ENCODE measurements around the gene PACRG.

The PACRG gene

DNA sequence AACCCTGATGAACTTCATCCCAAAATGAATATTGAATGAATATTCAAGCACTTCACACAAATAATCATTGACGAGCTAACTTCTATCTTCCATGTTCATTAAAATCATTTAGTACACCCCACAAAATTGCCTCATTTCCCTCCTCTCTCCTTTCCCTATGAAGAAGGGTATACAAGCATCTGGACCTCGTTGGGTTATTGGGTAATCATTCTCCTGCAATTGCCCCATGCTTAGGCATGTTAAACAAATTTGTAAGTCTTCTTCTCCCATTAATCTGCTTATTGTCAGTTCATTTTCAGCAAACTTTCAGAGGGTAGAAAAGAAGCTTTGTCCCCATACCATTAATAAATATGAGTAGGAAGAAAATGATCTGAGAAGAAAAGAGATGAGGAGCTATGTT is 27.8 kb upstream of the PACRG start:
- Mint-ChIP-seq H3K4me1 (ENCODE audit: low read depth) (no peaks in the 10 kb centered on the region), H3K27me3 (ENCODE audit: low read depth) (no peaks in the 10 kb centered on the region), H3K9me3 (no peaks in the 10 kb centered on the region), H3K4me3 (no peak overlapping the region), H3K36me3 (ENCODE audit: low read depth) (no peaks in the 10 kb centered on the region), H3K27ac (no peak overlapping the region)
- no peak for DNase-seq (ENCODE audit: low spot score)

- H3K27ac Mint-ChIP-seq: no peak overlapping the region
- no peaks in the 10 kb centered on the region for H3K27me3 Mint-ChIP-seq (ENCODE audit: low read depth)
- no peak overlapping the region for H3K4me3 Mint-ChIP-seq
- no peaks in the 10 kb centered on the region for H3K9me3 Mint-ChIP-seq
- no peaks in the 10 kb centered on the region for H3K36me3 Mint-ChIP-seq (ENCODE audit: low read depth)
- no peaks in the 10 kb centered on the region for H3K4me1 Mint-ChIP-seq (ENCODE audit: low read depth)
- no peak for DNase-seq (ENCODE audit: low spot score)
Measured at GRCh38 chr6:162700966-162701365, 26.8 kb upstream of the PACRG start.

GRCh38 chr6:162701551-162701950 is 26.2 kb upstream of the PACRG start:
- Mint-ChIP-seq H3K27me3 (ENCODE audit: low read depth) (no peaks in the 10 kb centered on the region), H3K9me3 (no peaks in the 10 kb centered on the region), H3K4me3 (no peak overlapping the region), H3K4me1 (ENCODE audit: low read depth) (no peaks in the 10 kb centered on the region), H3K36me3 (ENCODE audit: low read depth) (no peaks in the 10 kb centered on the region), H3K27ac (no peak overlapping the region)
- no peak for DNase-seq (ENCODE audit: low spot score)

- Mint-ChIP-seq H3K36me3 (ENCODE audit: low read depth) (no peaks in the 10 kb centered on the region), H3K27me3 (ENCODE audit: low read depth) (no peaks in the 10 kb centered on the region), H3K27ac (no peak overlapping the region), H3K4me3 (no peak overlapping the region), H3K9me3 (no peaks in the 10 kb centered on the region), H3K4me1 (ENCODE audit: low read depth) (no peaks in the 10 kb centered on the region)
- no peak for DNase-seq (ENCODE audit: low spot score)
Measured at GRCh38 chr6:162702446-162702845, 25.3 kb upstream of the PACRG start.

GRCh38 chr6:162704001-162704400 is 23.8 kb upstream of the PACRG start:
- H3K4me1 Mint-ChIP-seq (ENCODE audit: low read depth): no peaks in the 10 kb centered on the region
- H3K27me3 Mint-ChIP-seq (ENCODE audit: low read depth): no peaks in the 10 kb centered on the region
- H3K4me3 Mint-ChIP-seq: no peak overlapping the region
- DNase-seq (ENCODE audit: low spot score): no peak
- H3K9me3 Mint-ChIP-seq: no peaks in the 10 kb centered on the region
- no peaks in the 10 kb centered on the region for H3K36me3 Mint-ChIP-seq (ENCODE audit: low read depth)
- no peak overlapping the region for H3K27ac Mint-ChIP-seq

DNA sequence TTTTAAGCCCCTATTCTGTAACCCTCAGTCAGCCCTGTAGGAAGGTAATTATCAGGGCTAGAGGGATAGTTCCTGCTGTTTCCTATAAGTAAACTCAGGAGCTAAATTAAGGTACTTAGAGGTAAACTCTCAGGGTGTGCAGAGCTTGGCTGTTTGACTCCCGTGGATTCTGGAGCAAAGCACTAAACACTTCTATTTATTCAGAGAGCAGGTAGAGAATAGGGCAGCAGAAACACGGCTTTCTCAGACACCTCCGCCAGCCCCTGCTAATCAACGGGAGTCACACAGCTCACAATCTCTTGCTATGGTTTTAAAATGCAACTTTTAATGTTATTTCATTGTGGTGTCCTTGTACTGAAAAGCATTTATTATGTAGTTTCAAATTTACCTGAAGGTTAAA is 22.0 kb upstream of the PACRG start:
- Mint-ChIP-seq H3K4me1 (ENCODE audit: low read depth) (no peaks in the 10 kb centered on the region), H3K4me3 (no peak overlapping the region), H3K27ac (no peak overlapping the region), H3K36me3 (ENCODE audit: low read depth) (no peaks in the 10 kb centered on the region), H3K9me3 (no peaks in the 10 kb centered on the region), H3K27me3 (ENCODE audit: low read depth) (no peaks in the 10 kb centered on the region)
- DNase-seq (ENCODE audit: low spot score): no peak

- Mint-ChIP-seq H3K27ac (no peak overlapping the region), H3K4me1 (ENCODE audit: low read depth) (no peaks in the 10 kb centered on the region), H3K36me3 (ENCODE audit: low read depth) (no peaks in the 10 kb centered on the region), H3K9me3 (no peaks in the 10 kb centered on the region), H3K27me3 (ENCODE audit: low read depth) (no peaks in the 10 kb centered on the region), H3K4me3 (no peak overlapping the region)
- DNase-seq (ENCODE audit: low spot score): no peak
Measured at GRCh38 chr6:162706232-162706631, 21.5 kb upstream of the PACRG start.

GRCh38 chr6:162708971-162709370 is 18.8 kb upstream of the PACRG start:
- no peaks in the 10 kb centered on the region for H3K27me3 Mint-ChIP-seq (ENCODE audit: low read depth)
- no peaks in the 10 kb centered on the region for H3K9me3 Mint-ChIP-seq
- no peak overlapping the region for H3K4me3 Mint-ChIP-seq
- H3K4me1 Mint-ChIP-seq (ENCODE audit: low read depth): no peaks in the 10 kb centered on the region
- no peak overlapping the region for H3K27ac Mint-ChIP-seq
- H3K36me3 Mint-ChIP-seq (ENCODE audit: low read depth): no peaks in the 10 kb centered on the region
- DNase-seq (ENCODE audit: low spot score): no peak

- no peaks in the 10 kb centered on the region for H3K27me3 Mint-ChIP-seq (ENCODE audit: low read depth)
- H3K9me3 Mint-ChIP-seq: no peaks in the 10 kb centered on the region
- H3K4me3 Mint-ChIP-seq: no peak overlapping the region
- no peak for DNase-seq (ENCODE audit: low spot score)
- no peaks in the 10 kb centered on the region for H3K4me1 Mint-ChIP-seq (ENCODE audit: low read depth)
- no peaks in the 10 kb centered on the region for H3K36me3 Mint-ChIP-seq (ENCODE audit: low read depth)
- H3K27ac Mint-ChIP-seq: no peak overlapping the region
Measured at GRCh38 chr6:162709431-162709830, 18.3 kb upstream of the PACRG start.

DNA sequence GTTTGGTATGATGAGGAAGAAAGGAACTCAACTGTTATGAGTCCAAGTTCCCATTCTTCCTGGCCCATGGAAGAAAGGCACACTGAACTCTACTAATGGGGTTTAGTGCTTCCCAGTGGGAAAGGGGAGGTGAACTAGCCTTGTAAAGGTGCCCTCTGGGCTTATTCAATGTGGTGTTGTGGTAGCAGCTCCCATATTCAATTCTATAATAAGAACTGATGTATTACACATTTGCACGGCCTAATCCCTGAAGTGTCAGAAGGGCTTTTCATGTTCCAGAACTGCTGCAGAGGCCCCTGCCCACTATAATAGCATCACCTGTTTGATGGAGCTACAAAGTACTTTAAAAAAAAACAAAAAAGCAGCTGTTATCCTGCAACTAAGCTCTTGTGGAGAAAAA is 17.4 kb upstream of the PACRG start:
- H3K4me3 Mint-ChIP-seq: no peak overlapping the region
- no peaks in the 10 kb centered on the region for H3K4me1 Mint-ChIP-seq (ENCODE audit: low read depth)
- no peaks in the 10 kb centered on the region for H3K9me3 Mint-ChIP-seq
- H3K36me3 Mint-ChIP-seq (ENCODE audit: low read depth): no peaks in the 10 kb centered on the region
- H3K27ac Mint-ChIP-seq: no peak overlapping the region
- no peaks in the 10 kb centered on the region for H3K27me3 Mint-ChIP-seq (ENCODE audit: low read depth)
- DNase-seq (ENCODE audit: low spot score): no peak

DNA sequence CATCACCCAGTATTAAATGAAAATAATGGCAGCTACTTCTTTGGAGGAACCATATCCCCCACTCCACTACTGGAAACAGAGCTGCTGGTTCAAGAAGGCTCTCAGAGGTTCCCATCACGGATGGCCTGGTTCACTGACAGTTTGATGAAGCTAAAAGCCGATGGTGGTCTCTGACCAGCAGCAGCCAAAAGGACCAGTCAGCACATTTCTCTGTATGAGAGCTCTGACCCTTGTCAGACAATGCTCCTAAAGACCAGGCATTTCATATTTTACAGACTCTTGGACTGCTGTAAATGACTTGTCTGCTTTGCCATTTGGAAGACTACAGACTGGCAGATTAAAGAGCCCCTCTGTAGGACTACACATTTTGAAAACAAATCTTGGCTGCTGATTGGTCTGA is 16.8 kb upstream of the PACRG start:
- Mint-ChIP-seq H3K27ac (no peak overlapping the region), H3K4me3 (no peak overlapping the region), H3K27me3 (ENCODE audit: low read depth) (no peaks in the 10 kb centered on the region), H3K4me1 (ENCODE audit: low read depth) (no peaks in the 10 kb centered on the region), H3K9me3 (no peaks in the 10 kb centered on the region), H3K36me3 (ENCODE audit: low read depth) (no peaks in the 10 kb centered on the region)
- DNase-seq (ENCODE audit: low spot score): no peak

DNA sequence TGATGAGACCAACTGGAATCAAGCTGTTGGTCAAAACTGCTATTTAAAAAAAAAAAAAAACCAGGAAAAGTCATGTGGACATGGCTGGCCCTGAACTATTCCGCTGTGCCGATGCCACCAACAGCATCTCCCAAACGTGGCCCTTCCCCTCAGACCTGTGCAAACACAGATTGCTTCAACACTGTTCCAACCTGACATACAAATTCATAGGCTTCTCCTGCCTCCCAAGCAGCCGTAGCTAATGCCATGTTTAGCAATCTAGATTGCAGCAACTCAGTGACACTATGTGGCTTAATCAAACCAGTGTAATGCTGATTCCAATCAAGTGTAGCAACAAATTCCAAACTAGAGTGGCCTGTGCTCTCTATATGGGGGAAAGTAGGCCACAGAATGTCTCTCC is 16.4 kb upstream of the PACRG start:
- H3K36me3 Mint-ChIP-seq (ENCODE audit: low read depth): no peaks in the 10 kb centered on the region
- no peak overlapping the region for H3K4me3 Mint-ChIP-seq
- DNase-seq (ENCODE audit: low spot score): no peak
- H3K4me1 Mint-ChIP-seq (ENCODE audit: low read depth): no peaks in the 10 kb centered on the region
- no peak overlapping the region for H3K27ac Mint-ChIP-seq
- no peaks in the 10 kb centered on the region for H3K9me3 Mint-ChIP-seq
- no peaks in the 10 kb centered on the region for H3K27me3 Mint-ChIP-seq (ENCODE audit: low read depth)

DNA sequence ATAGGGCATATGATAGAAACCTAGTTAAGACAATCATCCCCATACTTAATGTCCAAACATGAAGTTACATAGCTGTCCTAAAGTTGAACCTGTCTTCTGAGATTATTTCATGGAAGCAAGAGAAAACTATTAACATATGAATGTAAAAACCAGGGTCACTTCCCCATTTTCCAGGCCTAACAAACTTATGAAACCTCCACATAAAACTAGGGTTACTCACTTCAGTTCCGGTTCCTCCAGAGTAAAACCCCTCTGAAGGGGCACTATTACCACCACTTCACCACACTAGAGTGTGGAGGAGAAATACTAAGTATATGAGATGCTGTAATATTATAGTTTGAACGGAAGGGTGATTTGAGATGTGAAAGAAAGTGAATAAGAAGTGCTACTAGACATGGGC is 15.1 kb upstream of the PACRG start:
- Mint-ChIP-seq H3K27me3 (ENCODE audit: low read depth) (no peaks in the 10 kb centered on the region), H3K36me3 (ENCODE audit: low read depth) (no peaks in the 10 kb centered on the region), H3K9me3 (no peaks in the 10 kb centered on the region), H3K27ac (no peak overlapping the region), H3K4me3 (no peak overlapping the region), H3K4me1 (ENCODE audit: low read depth) (no peaks in the 10 kb centered on the region)
- no peak for DNase-seq (ENCODE audit: low spot score)

- Mint-ChIP-seq H3K9me3 (no peaks in the 10 kb centered on the region), H3K4me3 (no peak overlapping the region), H3K36me3 (ENCODE audit: low read depth) (no peaks in the 10 kb centered on the region), H3K27ac (no peak overlapping the region), H3K27me3 (ENCODE audit: low read depth) (no peaks in the 10 kb centered on the region), H3K4me1 (ENCODE audit: low read depth) (no peaks in the 10 kb centered on the region)
- DNase-seq (ENCODE audit: low spot score): no peak
Measured at GRCh38 chr6:162713974-162714780, 13.6 kb upstream of the PACRG start.

- H3K9me3 Mint-ChIP-seq: no peaks in the 10 kb centered on the region
- no peaks in the 10 kb centered on the region for H3K27me3 Mint-ChIP-seq (ENCODE audit: low read depth)
- H3K36me3 Mint-ChIP-seq (ENCODE audit: low read depth): no peaks in the 10 kb centered on the region
- H3K27ac Mint-ChIP-seq: no peak overlapping the region
- no peak for DNase-seq (ENCODE audit: low spot score)
- no peak overlapping the region for H3K4me3 Mint-ChIP-seq
- no peaks in the 10 kb centered on the region for H3K4me1 Mint-ChIP-seq (ENCODE audit: low read depth)
Measured at GRCh38 chr6:162715601-162716000, 12.2 kb upstream of the PACRG start.

All from T-helper 2 cell treated with Interferon-gamma antibody and Interleukin-4, amounts not matched to agents 5 μg/mL and 100 μg/mL, for 36 hours (primary cell).